K562 (cell line): ENCODE measurements around the gene LRRC8C. TPM values are rescaled to one million over a fixed set of nuclear protein-coding genes. Genes with fewer than 3 reads are reported as not detected.

Experiments
- ATAC-seq: fragments of 200-7000 bp; cut with Tn5 transposase; 3 replicates; pipeline ENCODE4 v1.9.1; 2020; ENCODE audit warnings: moderate library complexity
- BruUV-seq: library from RNA; stranded (reverse); fragments of 400-500 nt; replicated peaks from 2 replicates; lab custom pipeline; 2021; lab: Mats Ljungman, UMichigan
- CTCF ChIA-PET: fragments of 300-600 bp; formaldehyde crosslinking; extraction: SDS; loops from one replicate; lab custom pipeline; 2021; ENCODE audit warnings: low intra/inter-chr PET ratio; lab: Yijun Ruan, JAX
- POLR2A ChIA-PET: fragments of 300-600, 350-650 bp; sonication (Branson Sonifier 250); formaldehyde crosslinking; extraction: SDS; loops from one replicate; lab custom pipeline; 2021; ENCODE audit warnings: antibody characterized with exemption, inconsistent platforms; lab: Yijun Ruan, JAX
- DNase-seq, 4 experiments: peaks; one replicate each; pipeline versions ENCODE4 v3.0.0 to v3.0.0-alpha.2; 2011 to 2018; ENCODE audit warnings: low spot score in 3 of 4, mixed read lengths in 3 of 4; ENCODE audit errors: extremely low read depth in 1 of 4
- FAIRE-seq: peaks from 2 replicates; lab custom pipeline; 2011; peaks lifted over from hg19 to GRCh38; lab: Jason Lieb, UNC
- H2AFZ ChIP-seq: 2 replicates; pipeline ENCODE4 v1.6.0; 2011; ENCODE audit warnings: low read depth, low read length, control low read depth, inconsistent platforms
- H3K27ac ChIP-seq: fragments of 200-600 bp; 3 replicates; pipeline ENCODE4 v1.8.0; 2011; ENCODE audit warnings: low read depth, mild to moderate bottlenecking, control low read depth, inconsistent platforms, low read length, moderate library complexity, mixed read lengths; ENCODE audit errors: extremely low read depth
- H3K27me3 ChIP-seq, 2 experiments: fragments of 300-600 bp in 1 of 2; 2 replicates in 1 of 2; 3 replicates in 1 of 2; pipeline versions ENCODE4 v1.6.0 to v1.8.0; 2011; ENCODE audit warnings: inconsistent platforms in 2 of 2, low read length in 2 of 2, mild to moderate bottlenecking in 1 of 2, mixed read lengths in 1 of 2, moderate library complexity in 1 of 2; ENCODE audit not compliant: control insufficient read depth in 2 of 2, insufficient read depth in 2 of 2
- H3K36me3 ChIP-seq: fragments of 300-600 bp; 3 replicates; pipeline ENCODE4 v1.8.0; 2011; ENCODE audit warnings: mild to moderate bottlenecking, low read length, inconsistent platforms; ENCODE audit not compliant: control insufficient read depth, insufficient read depth
- H3K4me1 ChIP-seq, 2 experiments: fragments of 200-600 bp in 1 of 2; replicated peaks in 1 of 2; 2 replicates in 1 of 2; 3 replicates in 1 of 2; pipeline versions ENCODE4 v1.5.1 to v1.8.0; 2011; ENCODE audit warnings: inconsistent platforms in 2 of 2, low read length in 2 of 2, mild to moderate bottlenecking in 1 of 2, mixed read lengths in 1 of 2, moderate library complexity in 1 of 2; ENCODE audit not compliant: control insufficient read depth in 2 of 2, insufficient read depth in 2 of 2
- H3K4me2 ChIP-seq: 2 replicates; pipeline ENCODE4 v1.6.1; 2011; ENCODE audit warnings: low read length, control low read depth, inconsistent platforms, mixed read lengths; ENCODE audit not compliant: insufficient read depth
- H3K4me3 ChIP-seq: fragments of 200-600 bp; sonication (generic), shearing (Covaris generic); 2 replicates; pipeline ENCODE4 v1.5.1; 2016; ENCODE audit warnings: control low read depth, inconsistent platforms
- H3K79me2 ChIP-seq: fragments of 200-600 bp; 3 replicates; pipeline ENCODE4 v1.8.0; 2011; ENCODE audit warnings: low read length, inconsistent platforms; ENCODE audit not compliant: control insufficient read depth, insufficient read depth
- H3K9ac ChIP-seq, 2 experiments: 2 replicates each; pipeline versions ENCODE4 v1.6.0 to v1.6.1; 2011; ENCODE audit warnings: low read depth in 2 of 2, low read length in 2 of 2, control low read depth in 1 of 2, inconsistent platforms in 1 of 2, mild to moderate bottlenecking in 1 of 2, mixed read lengths in 1 of 2; ENCODE audit not compliant: insufficient read depth in 1 of 2
- H3K9me1 ChIP-seq: one replicate; pipeline ENCODE4 v1.6.0; 2011; ENCODE audit warnings: inconsistent platforms, mild to moderate bottlenecking, low read length, moderate library complexity; ENCODE audit not compliant: control insufficient read depth, insufficient read depth
- H3K9me3 ChIP-seq: replicated peaks from 2 replicates; pipeline ENCODE4 v1.5.1; 2011; ENCODE audit warnings: low read depth, low read length, inconsistent platforms; ENCODE audit not compliant: control insufficient read depth, insufficient read depth
- H4K20me1 ChIP-seq: replicated peaks from 2 replicates; pipeline ENCODE4 v1.6.1; 2011; ENCODE audit warnings: low read length, inconsistent platforms, mixed read lengths; ENCODE audit not compliant: control insufficient read depth, insufficient read depth
- E2F6 ChIP-seq, 2 experiments: IDR thresholded peaks; 2 replicates each; pipeline ENCODE4 v1.6.1; 2011; ENCODE audit warnings: borderline replicate concordance in 1 of 2, control low read depth in 1 of 2, low read depth in 1 of 2, low read length in 1 of 2, mild to moderate bottlenecking in 1 of 2, mixed read lengths in 1 of 2, moderate library complexity in 1 of 2; ENCODE audit not compliant: insufficient read depth in 1 of 2, insufficient read length in 1 of 2, poor library complexity in 1 of 2, severe bottlenecking in 1 of 2; ENCODE audit errors: extremely low read depth in 1 of 2
- KLF13 ChIP-seq: fragments of 450-650 bp; IDR thresholded peaks from 2 replicates; pipeline ENCODE4 v1.6.1; 2016; ENCODE audit warnings: missing genetic modification characterization, low read depth, mild to moderate bottlenecking, missing compliant biosample characterization, moderate library complexity, borderline replicate concordance
- MLLT1 ChIP-seq, 2 experiments: fragments of 450-650 bp; IDR thresholded peaks; 2 replicates each; pipeline ENCODE4 v1.6.1; 2016
- POLR3G ChIP-seq: IDR thresholded peaks from 2 replicates; pipeline ENCODE4 v1.6.1; 2011; ENCODE audit not compliant: insufficient read length, insufficient replicate concordance; ENCODE audit errors: extremely low read depth
- POU5F1 ChIP-seq: fragments of 150-350 bp; IDR thresholded peaks from 2 replicates; pipeline ENCODE4 v1.6.1; 2014; ENCODE audit warnings: borderline replicate concordance, low read length, low read depth, mild to moderate bottlenecking; ENCODE audit not compliant: partially characterized antibody
- RBM15 ChIP-seq: fragments of 200-400 bp; formaldehyde crosslinking; IDR thresholded peaks from 2 replicates; pipeline ENCODE4 v1.6.1; 2018; ENCODE audit warnings: mild to moderate bottlenecking, low read length, moderate library complexity; ENCODE audit not compliant: insufficient read depth
- TCF3 ChIP-seq: sonication (generic); formaldehyde crosslinking; IDR thresholded peaks from 2 replicates; pipeline ENCODE4 v1.4.0; 2020; ENCODE audit warnings: mild to moderate bottlenecking, missing genetic modification reagents
- TRIM28 ChIP-seq: fragments of 450-650 bp; IDR thresholded peaks from 2 replicates; pipeline ENCODE4 v1.6.1; 2017
- ZBTB2 ChIP-seq: fragments of 450-650 bp; IDR thresholded peaks from 2 replicates; pipeline ENCODE4 v1.6.1; 2016; ENCODE audit warnings: antibody characterized with exemption
- ZNF224 ChIP-seq: sonication (generic); formaldehyde crosslinking; IDR thresholded peaks from 2 replicates; pipeline ENCODE4 v1.8.0; 2022; ENCODE audit warnings: mild to moderate bottlenecking, missing genetic modification reagents
- ZNF23 ChIP-seq: fragments of 250-450 bp; sonication (Bioruptor Pico); IDR thresholded peaks from 2 replicates; pipeline ENCODE4 v1.4.0; 2020; ENCODE audit warnings: mild to moderate bottlenecking
- whole genome bisulfite sequencing: fragments of 100-300 bp; shearing (Covaris generic); methylation state at CpG from one replicate; pipeline ENCODE4 v1.1.6; 2016; ENCODE audit warnings: low coverage, mixed read lengths; ENCODE audit not compliant: insufficient coverage; ENCODE audit errors: missing lambda C conversion rate; 5-methylcytosine and 5-hydroxymethylcytosine counted together
- in situ Hi-C: fragments of 300-500 bp; cut with MboI; formaldehyde crosslinking; loops from 4 replicates; pipeline ENCODE4 v1.15.0; 2018; ENCODE audit warnings: inconsistent platforms, mixed read lengths
- intact Hi-C: fragments of 100-400 bp; cut with micrococcal nuclease; formaldehyde crosslinking; loops from 2 replicates; pipeline ENCODE4 v1.14.2; 2022
- polyA plus RNA-seq, 8 experiments: library from polyadenylated mRNA; depleted of rRNA in 4 of 8; stranded (reverse) in 5 of 8; unstranded in 3 of 8; fragments of >200 nt; fragmentation: Nextera tagmentation in 2 of 8; fragmentation: Illumina TruSeq in 1 of 8; extraction: Ambion mirVana in 2 of 8; extraction: Trizol in 1 of 8; gene quantifications; 2 replicates each; pipeline versions ENCODE4 v1.2.1 to v1.2.3, GENCODE V29; 2011 to 2014; ENCODE audit warnings: inconsistent platforms in 1 of 8, missing spikeins in 1 of 8
- total RNA-seq, 7 experiments: library from RNA; depleted of rRNA in 6 of 7; stranded (reverse); fragments of >200 nt in 6 of 7; fragmentation: Illumina TruSeq in 2 of 7; extraction: Trizol in 2 of 7; gene quantifications; 2 replicates each; pipeline versions ENCODE4 v1.2.1 to v1.2.3, GENCODE V29; 2011 to 2021; ENCODE audit warnings: low replicate concordance in 1 of 7
- TF ChIP-seq, protein P1 (sequence below): fragments of 450-650 bp; formaldehyde crosslinking; IDR thresholded peaks from 2 replicates; pipeline ENCODE4 v1.4.0; 2022; ENCODE audit warnings: missing genetic modification characterization

LRRC8C gene
- total and polyA plus RNA-seq, 9 of the 15 experiments (the other 6 are each of a cell fraction or from before 2014, with no cell fraction given): 1.00 to 12.5 (median 4.5) TPM

DNA sequence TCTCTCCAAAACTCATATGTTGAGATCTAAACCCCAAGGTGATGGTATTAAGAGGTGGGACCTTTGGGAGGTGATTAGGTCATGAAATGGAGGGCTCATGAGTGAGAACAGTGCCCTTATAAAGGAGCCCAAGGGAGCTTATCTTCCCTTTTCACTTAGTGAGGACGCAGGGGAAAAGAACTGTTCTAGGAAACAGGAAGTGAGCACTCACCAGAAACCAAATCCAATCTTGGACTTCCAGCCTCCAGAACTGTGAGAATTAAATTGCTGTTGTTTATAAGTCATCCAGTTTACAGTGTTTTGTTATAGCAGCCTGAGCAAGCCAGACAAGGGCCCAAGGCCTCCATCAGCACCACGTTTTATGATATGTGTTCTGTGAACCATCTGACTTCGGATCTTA lies 127.6 kb downstream of the LRRC8C start (continued):
- peak; percentile 21; the same call in 1 of the 2 replicates for TF ChIP-seq TCF3 (CRISPR knock-in tag)
- no peak for TF ChIP-seq POU5F1
- no peak for TF ChIP-seq POLR3G
- TF ChIP-seq E2F6 (IDR thresholded peaks at IDR 0.05; ENCODE audit: borderline replicate concordance in 1 of 2, extremely low read depth in 1 of 2, insufficient read depth in 1 of 2, insufficient read length in 1 of 2, low read depth in 1 of 2, low read length in 1 of 2, poor library complexity in 1 of 2, severe bottlenecking in 1 of 2): no peak
- TF ChIP-seq TRIM28: no peak
- TF ChIP-seq ZBTB2: no peak

DNA sequence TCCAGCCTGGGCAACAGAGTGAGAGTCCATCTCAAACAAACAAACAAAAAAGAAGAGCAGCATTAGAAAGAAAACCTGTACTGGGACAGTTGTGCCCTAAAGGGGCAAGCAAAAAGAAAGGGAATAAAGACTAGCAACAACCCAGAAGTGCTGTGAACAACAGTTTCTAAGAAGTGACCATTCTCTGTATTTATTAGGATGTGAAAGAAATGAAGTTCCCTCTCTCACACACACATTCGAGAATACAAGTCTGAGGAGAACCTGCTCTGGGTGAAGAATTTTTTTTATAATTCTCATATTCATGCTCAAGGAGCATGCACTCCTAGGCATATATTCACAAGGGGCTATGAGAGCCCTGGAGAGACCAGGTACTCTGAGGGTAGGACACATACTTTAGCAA lies 128.4 kb downstream of the LRRC8C start:
- Histone ChIP-seq H3K27me3 (no peaks in the 10 kb centered on the region; a peak in 1 of 5 replicates), H3K79me2 (no peaks in the 10 kb centered on the region), H3K9me1 (no peaks in the 10 kb centered on the region), H3K9ac (no peak overlapping the region), H3K27ac (no peak overlapping the region), H2AFZ (no peak overlapping the region), H3K36me3 (no peaks in the 10 kb centered on the region), H3K9me3 (no peaks in the 10 kb centered on the region), H3K4me2 (no peak overlapping the region), H4K20me1 (no peaks in the 10 kb centered on the region), H3K4me3 (no peak overlapping the region), H3K4me1 (peaks cover 15 to 17% of the 10 kb centered on the region in 2 experiments)
- DNase-seq: no peak
- in situ Hi-C loops: loop anchor here (5.0 to 10.0 kb wide), 2 partner anchors 129 to 277 kb away; partner anchors contain the start of gene LRRC8C
- POLR2A ChIA-PET: no interaction called here
- TF ChIP-seq ZNF224 (CRISPR knock-in tag) (no peak), ZNF23 (CRISPR knock-in tag) (no peak), MLLT1 (IDR thresholded peaks at IDR 0.05) (no peak), KLF13 (tag) (no peak), RBM15 (no peak)
- TF ChIP-seq, protein P1, sequence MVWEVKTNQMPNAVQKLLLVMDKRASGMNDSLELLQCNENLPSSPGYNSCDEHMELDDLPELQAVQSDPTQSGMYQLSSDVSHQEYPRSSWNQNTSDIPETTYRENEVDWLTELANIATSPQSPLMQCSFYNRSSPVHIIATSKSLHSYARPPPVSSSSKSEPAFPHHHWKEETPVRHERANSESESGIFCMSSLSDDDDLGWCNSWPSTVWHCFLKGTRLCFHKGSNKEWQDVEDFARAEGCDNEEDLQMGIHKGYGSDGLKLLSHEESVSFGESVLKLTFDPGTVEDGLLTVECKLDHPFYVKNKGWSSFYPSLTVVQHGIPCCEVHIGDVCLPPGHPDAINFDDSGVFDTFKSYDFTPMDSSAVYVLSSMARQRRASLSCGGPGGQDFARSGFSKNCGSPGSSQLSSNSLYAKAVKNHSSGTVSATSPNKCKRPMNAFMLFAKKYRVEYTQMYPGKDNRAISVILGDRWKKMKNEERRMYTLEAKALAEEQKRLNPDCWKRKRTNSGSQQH (CRISPR knock-in tag): no peak
- CTCF ChIA-PET: interaction anchor here (3.2 kb wide), 1 partner anchor 129 kb away, joined by 29 read pairs; the partner anchor contains the start of gene LRRC8C
- no TSS peak for BruUV-seq
- intact Hi-C loops: loop anchor here (5.0 kb wide), 1 partner anchor 59 kb away; no protein-coding TSS in a partner anchor
- ATAC-seq: no peak
- no peak for FAIRE-seq
- WGBS: 31% methylated on average over 1 of the region's 1 CpG
